GM19467 (cell line): ENCODE measurements around the gene CBLL1.

ENCODE experiments used
- ATAC-seq: cut with Tn5 transposase; IDR thresholded peaks from one replicate; pipeline ENCODE4 v1.9.1; 2021; ENCODE audit warnings: mild to moderate bottlenecking, moderate library complexity; ENCODE audit not compliant: unreplicated experiment

The CBLL1 gene

GRCh38 chr7:107809179-107809578, 65.2 kb downstream of the CBLL1 start:
- no peak for ATAC-seq

- no peak for ATAC-seq
Observed at GRCh38 chr7:107810626-107811025, 66.7 kb downstream of the CBLL1 start.
